Neural crest cell (in vitro differentiated cells): ENCODE results near the gene ATP7A. TPM values are rescaled to one million over a fixed set of nuclear protein-coding genes. Genes with fewer than 3 reads are reported as not detected.
A peak's percentile ranks its signal among the peaks of the same experiment; 100 is the strongest.
"Not testable (repeated sequence)": the region's sequence is repeated elsewhere in the genome, so short reads cannot be mapped to it uniquely, and the experiment has no call there.

ENCODE experiments used
- DNase-seq: peaks from one replicate; pipeline ENCODE4 v3.0.0; 2021; ENCODE audit warnings: low read depth, mixed read lengths, low spot score
- H3K27ac Mint-ChIP-seq: one replicate; pipeline ENCODE4 v1.8.0; 2021; ENCODE audit warnings: mild to moderate bottlenecking, mixed read lengths; ENCODE audit not compliant: unreplicated experiment
- H3K27me3 Mint-ChIP-seq: 2 replicates; pipeline ENCODE4 v1.8.0; 2021; ENCODE audit warnings: low read depth, mild to moderate bottlenecking, mixed read lengths
- H3K36me3 Mint-ChIP-seq: 2 replicates; pipeline ENCODE4 v1.8.0; 2021; ENCODE audit warnings: low read depth, mild to moderate bottlenecking, mixed read lengths
- H3K4me1 Mint-ChIP-seq: 2 replicates; pipeline ENCODE4 v1.8.0; 2021; ENCODE audit warnings: mixed read lengths
- H3K4me3 Mint-ChIP-seq: one replicate; pipeline ENCODE4 v1.8.0; 2021; ENCODE audit warnings: mild to moderate bottlenecking, mixed read lengths
- H3K9me3 Mint-ChIP-seq: 2 replicates; pipeline ENCODE4 v1.8.0; 2021; ENCODE audit warnings: mixed read lengths
- CTCF ChIP-seq: fragments of 200-600 bp; sonication (generic); conservative IDR thresholded peaks from 2 replicates; pipeline ENCODE4 v1.5.0; 2021; ENCODE audit warnings: antibody characterized with exemption, mild to moderate bottlenecking
- long read RNA-seq: library from polyadenylated mRNA; unstranded; transcript quantifications from one replicate; pipeline ENCODE4 v2.0.0, GENCODE V29; 2020
- total RNA-seq: library from RNA; stranded (reverse); gene quantifications from 2 replicates; pipeline ENCODE4 v1.2.1, GENCODE V29; 2021

ATP7A gene
- total RNA-seq = 9.3 and 9.7 TPM in 2 replicates
- long read RNA-seq, full-length matches to known transcripts = 1 of 2 reads
- long read RNA-seq, partial matches to known transcripts = 1 of 2 reads
- long read RNA-seq, other reads (novel, unspliced or antisense) = 0 of 2 reads

- peaks cover 25% of the 10 kb centered on the region for H3K4me1 Mint-ChIP-seq
- no peaks in the 10 kb centered on the region for H3K9me3 Mint-ChIP-seq
- TF ChIP-seq CTCF = peak; percentile 61
- no peaks in the 10 kb centered on the region for H3K27me3 Mint-ChIP-seq
- no peaks in the 10 kb centered on the region for H3K36me3 Mint-ChIP-seq
- H3K27ac Mint-ChIP-seq = peak within 1 kb of the TSS; percentile 100
- peak; percentile 66 for DNase-seq
- peak within 1 kb of the TSS; percentile 98 for H3K4me3 Mint-ChIP-seq
Observed at GRCh38 chrX:77910108-77910840, at the start of gene ATP7A. TSS of gene ATP7A (plus strand) at chrX:77910693. CDS start at chrX:77971642, 60,949 bp downstream.

- Mint-ChIP-seq H3K4me1 (no peaks in the 10 kb centered on the region), H3K36me3 (peaks cover 11% of the 10 kb centered on the region), H3K27ac (no peak overlapping the region), H3K27me3 (no peaks in the 10 kb centered on the region), H3K9me3 (peaks cover 4% of the 10 kb centered on the region), H3K4me3 (no peak overlapping the region)
- DNase-seq = no peak
- TF ChIP-seq CTCF = no peak
Observed at GRCh38 chrX:77875372-77875771, 35.1 kb upstream of the ATP7A start.

GRCh38 chrX:77881418-77881817 lies 29.1 kb upstream of the ATP7A start:
- not testable (repeated sequence) for H3K4me3 Mint-ChIP-seq, H3K4me1 Mint-ChIP-seq

GRCh38 chrX:77892887-77893286 lies 17.6 kb upstream of the ATP7A start:
- Mint-ChIP-seq H3K27me3 (no peaks in the 10 kb centered on the region), H3K9me3 (peaks cover 6% of the 10 kb centered on the region), H3K27ac (no peak overlapping the region), H3K4me1 (peaks cover 18% of the 10 kb centered on the region), H3K36me3 (peaks cover 8% of the 10 kb centered on the region), H3K4me3 (peak overlapping the region; percentile 47)
- no peak for TF ChIP-seq CTCF
- DNase-seq = no peak

More at GRCh38 chrX:77881418-77881817, 29.1 kb upstream of the ATP7A start:
- DNase-seq, H3K27ac Mint-ChIP-seq, H3K9me3 Mint-ChIP-seq, H3K27me3 Mint-ChIP-seq, H3K36me3 Mint-ChIP-seq: not testable (repeated sequence)

GRCh38 chrX:77893713-77894112 lies 16.8 kb upstream of the ATP7A start:
- H3K9me3 Mint-ChIP-seq = peaks cover 6% of the 10 kb centered on the region
- H3K36me3 Mint-ChIP-seq = peaks cover 8% of the 10 kb centered on the region

More at GRCh38 chrX:77893713-77894112, 16.8 kb upstream of the ATP7A start:
- Mint-ChIP-seq H3K4me1 (peaks cover 18% of the 10 kb centered on the region), H3K27ac (no peak overlapping the region), H3K27me3 (no peaks in the 10 kb centered on the region), H3K4me3 (peak overlapping the region; percentile 95)
- no peak for TF ChIP-seq CTCF
- DNase-seq = no peak
